Spinal cord (tissue), 10 donors: Measurements from ENCODE around the gene RAB6B. TPM values are rescaled to one million over a fixed set of nuclear protein-coding genes. Genes with fewer than 3 reads are reported as not detected.

Source experiments
- DNase-seq, 6 donors: peaks; one replicate each; pipeline versions ENCODE4 v3.0.0 to v3.0.0-alpha.2; 2013 to 2015; ENCODE audit warnings: low spot score in 6 of 6, low read depth in 4 of 6
- H3K27ac ChIP-seq: one replicate; pipeline ENCODE4 v1.5.1; 2013; ENCODE audit warnings: low read depth, low read length, control low read depth
- H3K27me3 ChIP-seq: one replicate; pipeline ENCODE4 v1.6.1; 2013; ENCODE audit warnings: low read length; ENCODE audit not compliant: control insufficient read depth, insufficient read depth
- H3K36me3 ChIP-seq: one replicate; pipeline ENCODE4 v1.6.1; 2013; ENCODE audit warnings: low read length; ENCODE audit not compliant: control insufficient read depth, insufficient read depth
- H3K4me1 ChIP-seq: one replicate; pipeline ENCODE4 v1.6.1; 2013; ENCODE audit warnings: low read length; ENCODE audit not compliant: control insufficient read depth, insufficient read depth
- H3K4me3 ChIP-seq: one replicate; pipeline ENCODE4 v1.5.1; 2013; ENCODE audit warnings: low read depth, low read length, control low read depth
- H3K9me3 ChIP-seq: one replicate; pipeline ENCODE4 v1.6.1; 2013; ENCODE audit warnings: low read length; ENCODE audit not compliant: control insufficient read depth, insufficient read depth
- WGBS: methylation state at CpG from one replicate; pipeline ENCODE4 v1.1.5; 2013; ENCODE audit warnings: missing lambda C conversion rate; ENCODE audit not compliant: insufficient coverage; 5-methylcytosine and 5-hydroxymethylcytosine counted together
- polyA plus RNA-seq, 2 donors: library from polyadenylated mRNA; unstranded; fragments of 120-200 nt; gene quantifications; one replicate each; pipeline ENCODE4 v1.2.1, GENCODE V29; 2013; ENCODE audit not compliant: insufficient read length in 2 of 2
- total RNA-seq, 2 donors: library from RNA; depleted of rRNA in 1 of 2; stranded (reverse); fragments of 120-200 nt in 1 of 2; fragments of >200 nt in 1 of 2; gene quantifications; one replicate each; pipeline versions ENCODE4 v1.2.3 to v1.2.4, GENCODE V29; 2013 to 2014
- donor health status: healthy.

RAB6B gene
- total and polyA plus RNA-seq, 4 donors, result 38.3 to 226 (median 191) TPM

GRCh38 chr3:133835418-133835743 lies 60.3 kb downstream of the RAB6B start:
- Histone ChIP-seq H3K27me3 (no peaks in the 10 kb centered on the region), H3K9me3 (no peaks in the 10 kb centered on the region), H3K27ac (no peak overlapping the region), H3K4me3 (no peak overlapping the region), H3K4me1 (no peaks in the 10 kb centered on the region), H3K36me3 (peaks cover 90% of the 10 kb centered on the region)
- WGBS, result 95% methylated on average over 3 of the region's 3 CpGs
- no peak for DNase-seq

GRCh38 chr3:133834621-133835417 lies 60.9 kb downstream of the RAB6B start:
- H3K9me3 ChIP-seq, result no peaks in the 10 kb centered on the region
- DNase-seq, result no peak
- peaks cover 4% of the 10 kb centered on the region for H3K4me1 ChIP-seq
- no peak overlapping the region for H3K27ac ChIP-seq
- WGBS, result 93% methylated on average over 14 of the region's 14 CpGs
- H3K27me3 ChIP-seq, result no peaks in the 10 kb centered on the region
- H3K4me3 ChIP-seq, result no peak overlapping the region
- H3K36me3 ChIP-seq, result peaks cover 90% of the 10 kb centered on the region

GRCh38 chr3:133833880-133834620 lies 61.6 kb downstream of the RAB6B start:
- no peak overlapping the region for H3K27ac ChIP-seq
- WGBS, result 91% methylated on average over 8 of the region's 13 CpGs
- H3K4me3 ChIP-seq, result no peak overlapping the region
- DNase-seq, result no peak
- H3K4me1 ChIP-seq, result peaks cover 7% of the 10 kb centered on the region
- H3K27me3 ChIP-seq, result no peaks in the 10 kb centered on the region
- H3K9me3 ChIP-seq, result no peaks in the 10 kb centered on the region
- peaks cover 86% of the 10 kb centered on the region for H3K36me3 ChIP-seq

- H3K36me3 ChIP-seq, result peaks cover 84% of the 10 kb centered on the region
- no peak for DNase-seq
- no peak overlapping the region for H3K27ac ChIP-seq
- peaks cover 12% of the 10 kb centered on the region for H3K4me1 ChIP-seq
- H3K27me3 ChIP-seq, result no peaks in the 10 kb centered on the region
- no peak overlapping the region for H3K4me3 ChIP-seq
- WGBS, result 92% methylated on average over 5 of the region's 5 CpGs
- no peaks in the 10 kb centered on the region for H3K9me3 ChIP-seq
Measured at GRCh38 chr3:133833267-133833666, 62.4 kb downstream of the RAB6B start.

- H3K27ac ChIP-seq, result no peak overlapping the region
- H3K36me3 ChIP-seq, result peaks cover 83% of the 10 kb centered on the region
- 91% methylated on average over 10 of the region's 10 CpGs for WGBS
- no peaks in the 10 kb centered on the region for H3K9me3 ChIP-seq
- no peak overlapping the region for H3K4me3 ChIP-seq
- no peaks in the 10 kb centered on the region for H3K27me3 ChIP-seq
- no peak for DNase-seq
- peaks cover 15% of the 10 kb centered on the region for H3K4me1 ChIP-seq
Measured at GRCh38 chr3:133832802-133833144, 62.9 kb downstream of the RAB6B start.

- 87% methylated on average over 6 of the region's 13 CpGs for WGBS
- no peak overlapping the region for H3K27ac ChIP-seq
- H3K27me3 ChIP-seq, result no peaks in the 10 kb centered on the region
- H3K4me3 ChIP-seq, result no peak overlapping the region
- peaks cover 17% of the 10 kb centered on the region for H3K4me1 ChIP-seq
- H3K36me3 ChIP-seq, result peaks cover 83% of the 10 kb centered on the region
- no peak for DNase-seq
- H3K9me3 ChIP-seq, result no peaks in the 10 kb centered on the region
Measured at GRCh38 chr3:133831966-133832801, 63.5 kb downstream of the RAB6B start.

GRCh38 chr3:133830071-133830470 lies 65.6 kb downstream of the RAB6B start:
- Histone ChIP-seq H3K27me3 (no peaks in the 10 kb centered on the region), H3K27ac (no peak overlapping the region), H3K9me3 (no peaks in the 10 kb centered on the region), H3K36me3 (peaks cover 74% of the 10 kb centered on the region), H3K4me1 (peaks cover 17% of the 10 kb centered on the region), H3K4me3 (no peak overlapping the region)
- 86% methylated on average over 3 of the region's 3 CpGs for WGBS
- DNase-seq, result no peak

GRCh38 chr3:133829310-133829707 lies 66.4 kb downstream of the RAB6B start:
- 68% methylated on average over 3 of the region's 3 CpGs for WGBS
- Histone ChIP-seq H3K4me1 (peaks cover 17% of the 10 kb centered on the region), H3K27ac (no peak overlapping the region), H3K4me3 (no peak overlapping the region), H3K9me3 (no peaks in the 10 kb centered on the region), H3K36me3 (peaks cover 68% of the 10 kb centered on the region), H3K27me3 (no peaks in the 10 kb centered on the region)
- DNase-seq, result peak in 1 of 6 donors; percentile 50

- Histone ChIP-seq H3K27ac (no peak overlapping the region), H3K36me3 (peaks cover 64% of the 10 kb centered on the region), H3K27me3 (no peaks in the 10 kb centered on the region), H3K4me3 (no peak overlapping the region), H3K4me1 (peaks cover 17% of the 10 kb centered on the region), H3K9me3 (no peaks in the 10 kb centered on the region)
- DNase-seq, result no peak
- WGBS, result 79% methylated on average over 11 of the region's 12 CpGs
Measured at GRCh38 chr3:133828576-133829309, 66.9 kb downstream of the RAB6B start.
